Bone marrow (tissue), 2 donors: ENCODE results near the gene PDILT.

Experiments used
- DNase-seq, 2 donors: peaks; one replicate each; lab custom pipeline; 2025; lab: John Stamatoyannopoulos, UW

PDILT gene

DNA sequence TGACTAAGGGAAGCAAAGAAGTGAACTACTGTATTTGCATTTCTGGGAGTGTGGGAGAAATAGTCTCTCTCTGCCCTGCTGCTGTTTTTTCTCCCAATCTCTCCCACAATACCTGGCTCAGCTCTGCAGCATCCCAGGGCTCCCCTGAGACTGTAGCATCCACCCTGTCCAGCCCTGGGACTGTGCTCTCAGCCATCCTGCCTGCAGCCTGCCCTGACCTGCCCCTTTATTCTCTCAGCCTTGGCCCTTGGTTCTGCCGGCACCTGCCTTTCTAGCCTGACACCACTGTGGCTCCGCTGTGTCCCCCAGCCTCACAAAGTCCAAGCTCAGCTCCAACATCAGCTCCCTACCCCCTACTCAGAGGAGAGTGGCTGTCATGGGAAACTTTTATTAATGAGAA lies 1.9 kb downstream of the PDILT start:
- no peak for DNase-seq

DNA sequence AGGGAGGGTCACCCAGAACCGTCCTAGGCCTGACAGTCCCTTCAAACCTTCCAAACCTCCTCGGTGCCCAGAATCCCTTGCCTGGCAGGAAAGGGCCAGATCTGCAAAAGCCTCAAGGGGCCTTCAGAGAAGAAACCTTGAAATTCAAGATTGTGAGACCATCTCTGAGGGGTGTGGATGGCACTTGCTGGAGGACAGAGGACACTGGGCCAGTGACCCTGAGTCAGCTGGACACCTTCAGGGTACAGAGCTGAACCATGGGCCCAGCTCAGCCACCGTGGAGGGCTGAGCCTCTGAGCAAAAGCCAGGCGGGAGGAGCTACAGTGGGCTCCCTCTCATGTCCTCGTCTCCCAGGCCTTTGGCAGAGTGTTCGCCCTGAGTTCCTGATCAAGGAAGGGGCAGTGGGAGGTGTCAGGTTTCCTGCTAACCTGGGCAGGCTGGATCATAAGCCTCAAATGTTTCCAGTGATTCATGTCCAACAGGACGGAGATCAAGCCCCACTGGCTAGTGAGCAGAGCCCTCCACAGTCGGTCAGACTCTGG lies 3.0 kb downstream of the PDILT start:
- no peak for DNase-seq

- no peak for DNase-seq
Measured at GRCh38 chr16:20401066-20401465, 3.5 kb downstream of the PDILT start.

DNA sequence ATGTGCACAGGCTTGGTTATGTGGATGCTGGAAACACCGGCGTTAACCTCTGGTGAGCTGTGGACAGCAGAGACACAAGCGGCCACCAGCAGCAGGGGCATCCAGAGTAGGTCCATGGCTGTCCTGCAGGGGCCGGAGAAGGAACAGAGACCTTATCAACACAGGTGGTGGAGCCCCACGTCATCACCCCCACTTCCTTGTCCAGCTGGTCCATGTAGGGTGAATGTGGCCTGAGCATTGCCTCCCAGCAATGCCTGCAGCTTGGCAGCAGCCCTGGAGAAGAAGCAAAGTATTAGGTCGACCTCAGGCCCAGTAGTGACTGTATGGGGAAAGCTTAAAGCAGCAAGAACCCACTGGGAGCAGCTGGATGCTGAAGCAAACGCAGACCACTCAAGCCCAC lies 5.4 kb downstream of the PDILT start:
- no peak for DNase-seq

GRCh38 chr16:20398603-20399002 lies 5.9 kb downstream of the PDILT start:
- DNase-seq, result no peak

DNA sequence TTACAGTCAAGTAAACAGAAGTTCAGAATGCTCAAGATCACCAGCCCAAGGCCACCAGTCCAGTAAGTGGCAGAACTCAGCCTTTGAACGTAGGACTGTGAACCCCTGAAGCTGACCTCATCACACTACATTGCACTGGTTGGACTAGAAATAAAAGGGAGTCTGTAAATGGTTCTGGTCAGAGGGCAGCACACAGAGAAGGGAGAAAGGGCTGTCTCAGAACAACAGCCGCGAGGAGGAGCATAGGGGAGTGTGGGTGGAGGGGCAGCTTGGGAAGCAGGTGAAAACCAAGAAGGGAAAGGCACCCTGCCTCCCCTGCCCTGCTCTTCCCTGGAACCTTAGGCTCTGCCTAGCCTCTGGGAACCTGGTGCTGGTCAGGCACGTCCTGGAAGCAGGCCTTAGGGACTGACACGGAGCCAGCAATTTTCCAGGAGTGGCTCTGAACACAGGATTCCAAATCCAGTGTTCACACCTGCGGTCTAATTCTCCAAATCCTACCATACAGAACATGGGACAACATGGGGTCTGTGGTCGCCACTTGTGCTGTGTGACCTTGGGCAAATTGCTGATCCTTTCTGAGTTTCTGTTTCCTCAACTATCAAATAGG lies 7.0 kb downstream of the PDILT start:
- no peak for DNase-seq

DNA sequence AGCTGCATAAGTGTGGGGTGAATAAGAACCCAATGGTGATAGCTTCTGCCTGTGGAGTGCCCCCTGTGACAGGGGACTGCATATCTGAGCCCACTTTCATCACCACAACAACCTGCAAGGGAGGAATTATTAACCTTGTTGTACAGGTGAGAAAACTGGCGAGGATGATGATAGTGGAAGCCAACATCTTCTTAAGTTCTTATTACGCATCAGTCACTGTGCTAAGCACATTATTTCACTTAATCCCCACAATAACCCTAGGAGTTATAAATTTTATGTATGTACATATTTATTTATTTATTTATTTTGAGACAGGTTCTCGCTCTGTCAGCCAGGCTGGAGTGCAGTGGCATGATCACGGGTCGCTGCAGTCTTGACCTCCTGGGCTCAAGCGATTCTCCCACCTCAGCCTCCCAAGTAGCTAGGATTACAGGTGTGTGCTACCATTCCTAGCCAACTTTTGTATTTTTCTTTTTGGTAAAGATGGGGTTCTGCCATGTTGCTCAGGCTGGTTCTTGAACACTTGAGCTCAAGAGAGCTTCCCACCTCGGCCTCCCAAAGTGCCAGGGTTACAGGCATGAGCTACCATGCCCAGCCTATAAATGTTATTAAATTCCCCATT lies 7.6 kb downstream of the PDILT start:
- DNase-seq, result no peak

GRCh38 chr16:20395946-20396345 lies 8.6 kb downstream of the PDILT start:
- no peak for DNase-seq

GRCh38 chr16:20393801-20394577 lies 10.5 kb downstream of the PDILT start:
- DNase-seq, result no peak

DNA sequence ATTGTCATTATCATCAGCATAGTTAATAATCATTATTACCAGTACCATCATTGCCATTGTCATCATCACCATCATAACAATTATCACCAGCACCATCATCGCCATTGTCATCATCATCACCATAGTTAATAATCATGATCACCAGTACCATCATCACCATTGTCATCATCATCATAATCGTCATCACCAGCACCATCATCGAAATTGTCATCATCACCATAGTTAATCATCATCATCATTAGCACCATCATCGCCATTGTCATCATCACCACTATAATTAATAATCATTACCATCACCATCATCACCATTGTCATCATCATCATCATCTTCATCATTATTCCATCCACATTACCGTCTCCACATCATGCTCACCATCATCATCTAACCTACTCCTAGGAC lies 13.5 kb downstream of the PDILT start:
- DNase-seq, result no peak

- DNase-seq, result no peak
Measured at GRCh38 chr16:20388854-20389253, 15.7 kb downstream of the PDILT start.

GRCh38 chr16:20387978-20388377 lies 16.6 kb downstream of the PDILT start:
- DNase-seq, result no peak

GRCh38 chr16:20385844-20386832 lies 18.4 kb downstream of the PDILT start:
- peak; percentile 2 to 8 for DNase-seq

DNA sequence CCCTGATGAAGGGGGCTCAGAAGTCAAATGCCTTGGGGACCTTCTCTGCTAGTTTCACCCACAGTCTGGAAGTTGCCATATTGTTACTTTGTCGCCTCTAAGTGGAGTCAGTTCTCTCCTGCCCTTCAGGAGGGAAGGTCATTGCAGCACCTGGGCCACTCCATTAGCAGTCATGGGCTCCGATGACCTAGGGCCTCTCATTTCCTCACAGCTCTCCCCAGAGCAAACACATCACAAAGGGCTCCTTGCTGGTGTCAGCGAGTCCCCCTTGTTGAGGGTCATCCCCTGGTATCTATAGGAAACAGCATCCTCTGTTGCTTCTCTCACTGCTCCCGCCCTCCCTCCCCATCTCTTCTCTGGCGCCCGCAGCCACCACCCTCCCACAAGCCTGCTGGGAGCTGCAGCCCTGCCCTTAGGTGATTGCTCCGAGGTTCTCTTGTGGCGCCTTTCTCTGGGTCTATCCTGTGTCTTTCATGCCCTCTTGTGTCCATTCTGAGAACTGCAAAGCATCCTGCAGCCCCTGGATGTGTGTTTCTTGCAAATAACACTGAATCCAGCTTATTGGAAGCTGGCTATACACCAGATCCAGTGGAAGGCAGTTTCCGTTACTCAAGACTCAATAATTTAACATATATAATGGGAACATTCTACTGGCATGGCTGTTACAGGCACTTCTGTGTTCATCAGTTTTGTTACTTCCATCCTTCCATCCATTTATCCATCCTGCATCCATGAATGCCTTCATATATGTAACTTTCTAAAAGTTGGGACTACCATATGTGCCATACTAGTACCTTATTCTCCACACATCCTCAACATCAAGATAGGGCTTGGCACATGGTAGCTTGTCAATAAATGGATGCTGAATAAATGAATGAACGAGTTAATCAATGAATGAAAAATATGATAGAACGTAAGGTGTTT lies 21.2 kb downstream of the PDILT start:
- peak in 1 of 2 donors; percentile 20 for DNase-seq

DNA sequence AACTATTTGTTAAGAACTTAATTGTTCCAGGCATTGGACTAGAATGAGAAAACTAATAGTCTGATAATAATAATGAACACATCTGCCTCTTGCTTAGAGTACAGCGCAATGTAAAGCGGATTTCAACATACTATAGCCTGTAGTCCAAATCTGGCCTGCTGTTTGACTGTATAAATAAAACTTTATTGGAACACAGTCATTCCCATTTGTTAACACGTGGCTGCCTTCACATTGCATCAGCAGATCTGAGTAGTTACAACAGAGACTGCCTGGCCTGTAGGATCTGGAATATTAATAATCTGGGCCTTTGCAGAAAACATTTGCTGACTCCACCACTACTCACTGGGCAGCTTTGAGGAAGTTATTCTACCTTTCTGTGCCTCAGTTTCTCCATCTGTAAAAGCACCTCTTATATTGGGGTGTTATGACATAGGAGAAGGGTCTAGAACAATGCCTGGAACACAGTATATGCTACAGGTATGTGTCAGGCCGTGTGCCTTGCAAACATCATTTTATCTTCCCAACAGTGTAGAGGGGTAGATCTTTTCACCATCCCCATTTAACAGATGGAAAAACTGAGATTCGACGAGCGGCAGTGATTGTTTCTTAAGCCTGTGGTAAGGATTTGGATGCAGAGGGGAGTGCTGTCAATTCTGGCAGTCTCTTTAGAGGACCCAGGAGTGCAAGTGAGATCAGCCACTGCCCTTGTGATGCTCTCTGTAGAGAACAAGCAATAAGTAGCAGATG lies 22.2 kb downstream of the PDILT start:
- no peak for DNase-seq

DNA sequence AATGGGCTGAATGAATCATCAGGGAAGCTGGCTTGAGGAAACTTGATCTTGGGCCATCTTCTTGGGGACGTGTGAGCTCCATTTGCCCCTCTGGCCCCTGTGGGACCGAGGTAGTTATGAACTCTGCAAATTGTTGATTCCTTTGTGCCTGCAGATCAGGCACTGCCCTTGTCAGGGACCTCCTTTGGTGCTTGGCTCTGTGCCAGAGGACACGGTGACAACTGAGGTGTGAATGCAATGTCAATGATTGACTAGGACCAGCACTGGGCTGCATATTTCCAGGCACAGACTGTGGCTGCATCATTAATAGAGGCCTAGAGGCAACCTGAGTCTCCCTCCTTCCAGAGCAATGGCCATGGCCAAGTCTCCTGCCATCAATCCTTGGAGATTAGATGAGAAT lies 23.8 kb downstream of the PDILT start:
- no peak for DNase-seq

DNA sequence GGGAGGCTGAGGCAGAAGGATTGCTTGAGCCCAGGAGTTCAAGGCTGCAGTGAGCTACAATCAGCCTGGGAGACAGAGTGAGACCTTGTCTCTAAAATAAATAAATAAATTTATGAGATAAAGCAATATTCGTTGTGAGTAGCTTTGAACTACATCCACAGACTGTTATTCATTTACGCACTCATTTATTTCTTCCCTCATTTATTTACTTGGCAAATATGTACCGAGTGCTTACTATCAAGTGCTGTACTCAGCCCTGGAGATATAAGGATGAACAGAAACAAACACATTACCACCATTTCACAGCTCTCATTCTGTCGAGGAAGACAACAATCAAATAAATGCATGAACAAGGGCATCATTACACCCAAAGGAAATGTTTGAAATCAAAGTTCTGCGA lies 27.4 kb downstream of the PDILT start:
- no peak for DNase-seq

GRCh38 chr16:20372701-20373100 lies 31.8 kb downstream of the PDILT start:
- DNase-seq, result no peak

DNA sequence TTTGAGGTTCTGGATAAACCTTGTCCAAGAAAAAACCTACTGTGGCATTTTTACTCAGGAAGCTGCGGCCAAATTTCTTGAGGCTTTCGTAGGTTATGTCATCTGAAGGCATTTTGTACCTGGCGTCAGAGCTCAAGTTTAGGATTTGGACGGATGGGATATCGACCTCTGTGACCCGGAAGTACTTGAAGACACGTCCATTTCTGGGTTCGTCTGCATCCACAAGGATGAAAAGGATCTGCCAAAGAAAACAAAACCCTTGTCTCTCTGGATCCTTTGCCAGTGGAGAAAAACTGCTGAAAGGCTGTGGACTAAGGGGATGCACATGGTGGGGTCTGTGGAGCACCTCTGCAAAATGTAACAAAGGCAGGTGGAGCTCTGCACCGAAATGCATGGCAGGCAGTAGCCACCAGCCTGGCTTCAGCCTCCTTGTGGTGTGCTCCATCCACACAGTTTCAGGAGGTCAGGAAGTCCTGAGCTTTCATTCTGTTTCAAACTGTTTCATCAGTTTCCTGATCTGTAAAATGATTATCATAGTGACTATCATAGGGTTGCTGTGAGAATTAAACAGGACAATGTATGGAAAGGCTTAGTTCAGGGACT lies 35.0 kb downstream of the PDILT start:
- no peak for DNase-seq

DNA sequence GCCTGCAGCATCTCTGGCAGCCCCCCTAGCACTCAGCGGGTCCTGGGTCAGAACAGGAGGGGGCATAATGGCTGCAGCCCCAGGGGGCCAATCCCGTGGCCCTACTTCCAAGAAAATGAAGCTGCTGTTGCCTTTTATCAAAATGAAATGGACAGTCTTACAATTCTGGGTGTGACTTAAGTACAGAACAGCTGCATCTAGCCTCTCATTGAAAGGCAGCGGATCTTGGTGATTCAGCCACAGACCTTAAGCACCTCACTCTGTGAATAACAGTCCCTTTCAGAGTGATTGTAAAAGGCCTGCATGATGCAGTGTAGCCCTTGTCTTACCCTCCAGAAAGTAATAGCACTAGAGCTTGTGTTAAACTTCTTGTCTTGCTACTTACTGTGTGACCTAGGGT lies 40.5 kb downstream of the PDILT start:
- no peak for DNase-seq
